H9 (cell line): ENCODE measurements around the gene ATOH7. TPM values are rescaled to one million over a fixed set of nuclear protein-coding genes. Genes with fewer than 3 reads are reported as not detected.

Experiments used
- DNase-seq: peaks from one replicate; pipeline ENCODE4 v3.0.0-alpha.2; 2017
- H2AFZ ChIP-seq: one replicate; pipeline ENCODE4 v1.6.1; 2013; ENCODE audit warnings: mild to moderate bottlenecking, low read length, control low read depth, moderate library complexity
- H2AK5ac ChIP-seq: 2 replicates; pipeline ENCODE4 v1.6.1; 2013; ENCODE audit warnings: low read length, control low read depth, mixed read lengths; ENCODE audit not compliant: insufficient read length
- H2BK120ac ChIP-seq: one replicate; pipeline ENCODE4 v1.6.1; 2013; ENCODE audit warnings: low read depth, mild to moderate bottlenecking, low read length, control low read depth, inconsistent platforms; ENCODE audit not compliant: poor library complexity, severe bottlenecking
- H2BK12ac ChIP-seq: 2 replicates; pipeline ENCODE4 v1.6.1; 2013; ENCODE audit warnings: low read length, control low read depth, mixed read lengths, low read depth; ENCODE audit not compliant: insufficient read length
- H2BK15ac ChIP-seq: 2 replicates; pipeline ENCODE4 v1.6.1; 2013; ENCODE audit warnings: low read depth, low read length, control low read depth
- H2BK20ac ChIP-seq: one replicate; pipeline ENCODE4 v1.6.1; 2013; ENCODE audit warnings: low read depth, mild to moderate bottlenecking, low read length, control low read depth, inconsistent platforms; ENCODE audit not compliant: poor library complexity, severe bottlenecking
- H2BK5ac ChIP-seq: 2 replicates; pipeline ENCODE4 v1.6.1; 2013; ENCODE audit warnings: low read length, control low read depth, mixed read lengths; ENCODE audit not compliant: insufficient read length
- H3K14ac ChIP-seq: 2 replicates; pipeline ENCODE4 v1.6.1; 2013; ENCODE audit warnings: low read length, control low read depth; ENCODE audit not compliant: insufficient read depth
- H3K18ac ChIP-seq: 2 replicates; pipeline ENCODE4 v1.6.1; 2013; ENCODE audit warnings: low read depth, mild to moderate bottlenecking, mixed read lengths, low read length, control low read depth; ENCODE audit not compliant: insufficient read length
- H3K23ac ChIP-seq: 2 replicates; pipeline ENCODE4 v1.6.1; 2013; ENCODE audit warnings: low read length, control low read depth, mixed read lengths, low read depth; ENCODE audit not compliant: insufficient read length
- H3K23me2 ChIP-seq: 2 replicates; pipeline ENCODE4 v1.6.1; 2013; ENCODE audit warnings: low read depth, mild to moderate bottlenecking, mixed read lengths, low read length, control low read depth; ENCODE audit not compliant: insufficient read length, poor library complexity, severe bottlenecking
- H3K27ac ChIP-seq: 2 replicates; pipeline ENCODE4 v1.5.1; 2013; ENCODE audit warnings: low read length, control low read depth, mixed read lengths, low read depth; ENCODE audit not compliant: insufficient read length
- H3K27me3 ChIP-seq: 2 replicates; pipeline ENCODE4 v1.6.1; 2013; ENCODE audit warnings: low read length, control low read depth, inconsistent platforms; ENCODE audit not compliant: insufficient read depth
- H3K4ac ChIP-seq: 2 replicates; pipeline ENCODE4 v1.6.1; 2013; ENCODE audit warnings: low read depth, mild to moderate bottlenecking, control low read depth, inconsistent platforms, low read length, moderate library complexity
- H3K4me1 ChIP-seq: 2 replicates; pipeline ENCODE4 v1.6.1; 2013; ENCODE audit warnings: low read length, control low read depth, inconsistent platforms; ENCODE audit not compliant: insufficient read depth
- H3K4me2 ChIP-seq: 2 replicates; pipeline ENCODE4 v1.6.1; 2013; ENCODE audit warnings: low read length, control low read depth, mixed read lengths; ENCODE audit not compliant: insufficient read length, insufficient read depth
- H3K56ac ChIP-seq: 2 replicates; pipeline ENCODE4 v1.6.1; 2013; ENCODE audit warnings: low read depth, mild to moderate bottlenecking, mixed read lengths, low read length, control low read depth; ENCODE audit not compliant: insufficient read length
- H3K79me1 ChIP-seq: 2 replicates; pipeline ENCODE4 v1.6.1; 2013; ENCODE audit warnings: low read depth, mild to moderate bottlenecking, moderate library complexity, low read length, control low read depth, inconsistent platforms; ENCODE audit not compliant: insufficient read depth, poor library complexity, severe bottlenecking
- H3K79me2 ChIP-seq: 2 replicates; pipeline ENCODE4 v1.6.1; 2013; ENCODE audit warnings: low read length, control low read depth, inconsistent platforms; ENCODE audit not compliant: insufficient read depth
- H3K9ac ChIP-seq: 2 replicates; pipeline ENCODE4 v1.6.1; 2013; ENCODE audit warnings: low read length, control low read depth, mixed read lengths; ENCODE audit not compliant: insufficient read length; ENCODE audit errors: extremely low read depth
- H3K9me3 ChIP-seq: one replicate; pipeline ENCODE4 v1.6.1; 2013; ENCODE audit warnings: low read depth, low read length, inconsistent platforms; ENCODE audit not compliant: control insufficient read depth
- H3T11ph ChIP-seq: one replicate; pipeline ENCODE4 v1.6.1; 2013; ENCODE audit warnings: mild to moderate bottlenecking, low read length, control low read depth, inconsistent platforms
- H4K20me1 ChIP-seq: one replicate; pipeline ENCODE4 v1.6.1; 2013; ENCODE audit not compliant: control insufficient read depth, insufficient read length, insufficient read depth
- H4K5ac ChIP-seq: 2 replicates; pipeline ENCODE4 v1.6.1; 2013; ENCODE audit warnings: low read depth, mild to moderate bottlenecking, mixed read lengths, low read length, control low read depth; ENCODE audit not compliant: insufficient read length
- H4K8ac ChIP-seq: replicated peaks from 2 replicates; pipeline ENCODE4 v1.6.1; 2013; ENCODE audit warnings: low read length, control low read depth, mixed read lengths, low read depth; ENCODE audit not compliant: insufficient read length
- H4K91ac ChIP-seq: 2 replicates; pipeline ENCODE4 v1.6.1; 2013; ENCODE audit warnings: low read depth, mild to moderate bottlenecking, moderate library complexity, mixed read lengths, low read length, control low read depth; ENCODE audit not compliant: insufficient read length
- H3K27ac Mint-ChIP-seq, 3 experiments: 2 replicates in 2 of 3; 3 replicates in 1 of 3; pipeline ENCODE4 v1.8.0; 2020 to 2021; ENCODE audit warnings: mixed read lengths in 3 of 3, mild to moderate bottlenecking in 1 of 3, moderate library complexity in 1 of 3
- H3K27me3 Mint-ChIP-seq: 2 replicates; pipeline ENCODE4 v1.8.0; 2021; ENCODE audit warnings: low read depth, mild to moderate bottlenecking, moderate library complexity, mixed read lengths
- H3K36me3 Mint-ChIP-seq, 3 experiments: 2 replicates in 2 of 3; 3 replicates in 1 of 3; pipeline ENCODE4 v1.8.0; 2020 to 2021; ENCODE audit warnings: low read depth in 3 of 3, mixed read lengths in 3 of 3; ENCODE audit not compliant: insufficient read depth in 1 of 3
- H3K4me1 Mint-ChIP-seq, 2 experiments: 2 replicates each; pipeline ENCODE4 v1.8.0; 2020; ENCODE audit warnings: mixed read lengths in 2 of 2
- H3K4me3 Mint-ChIP-seq, 2 experiments: 2 replicates in 1 of 2; 3 replicates in 1 of 2; pipeline ENCODE4 v1.8.0; 2020 to 2021; ENCODE audit warnings: mild to moderate bottlenecking in 2 of 2, mixed read lengths in 2 of 2, moderate library complexity in 1 of 2
- H3K9me3 Mint-ChIP-seq, 2 experiments: 2 replicates in 1 of 2; 3 replicates in 1 of 2; pipeline ENCODE4 v1.8.0; 2020; ENCODE audit warnings: mild to moderate bottlenecking in 2 of 2, mixed read lengths in 2 of 2, moderate library complexity in 1 of 2
- total RNA-seq: library from RNA; stranded (reverse); gene quantifications from 2 replicates; pipeline ENCODE4 v1.2.1, GENCODE V29; 2021
- TF ChIP-seq, protein P1 (sequence below): fragments of 200-600 bp; sonication (generic); conservative IDR thresholded peaks from 3 replicates; pipeline ENCODE4 v1.8.0; 2021; ENCODE audit warnings: antibody characterized with exemption, mild to moderate bottlenecking

The ATOH7 gene
- total RNA-seq, 1 experiment from 2014 or later: 0.20 TPM

DNA sequence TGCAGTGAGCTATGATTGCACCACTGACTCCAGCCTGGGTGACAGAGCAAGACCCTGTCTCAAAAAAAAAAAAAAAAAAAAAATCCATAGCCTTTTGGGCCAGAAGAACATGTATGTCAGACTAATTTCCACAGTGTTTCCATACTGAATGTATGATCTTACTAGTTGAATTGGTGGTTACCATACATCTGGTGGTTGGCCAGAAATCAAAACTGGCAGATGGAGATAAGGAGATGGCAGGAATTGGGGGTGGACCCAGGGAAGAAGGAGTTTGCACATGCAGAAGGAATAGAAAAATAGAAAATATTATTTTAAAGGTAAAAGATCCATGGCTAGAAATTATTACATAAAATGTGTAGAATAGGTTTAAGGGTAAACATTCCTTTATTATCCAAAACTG, 3.7 kb upstream of the ATOH7 start:
- H3K9me3 ChIP-seq: no peaks in the 10 kb centered on the region
- H3K56ac ChIP-seq: no peak overlapping the region
- no peak overlapping the region for H3K4me2 ChIP-seq
- H4K20me1 ChIP-seq: no peaks in the 10 kb centered on the region
- Mint-ChIP-seq H3K4me3 (no peak overlapping the region), H3K27me3 (peaks cover 31% of the 10 kb centered on the region), H3K27ac (no peak overlapping the region), H3K4me1 (peaks cover 10% of the 10 kb centered on the region in 2 experiments), H3K36me3 (no peaks in the 10 kb centered on the region), H3K9me3 (no peaks in the 10 kb centered on the region)
- peaks cover 8% of the 10 kb centered on the region for H3K23me2 ChIP-seq
- no peak overlapping the region for H2AFZ ChIP-seq
- no peak overlapping the region for H2BK12ac ChIP-seq
- H4K8ac ChIP-seq: no peak overlapping the region
- no peak overlapping the region for H4K91ac ChIP-seq
- no peaks in the 10 kb centered on the region; the same call in 1 of the 2 replicates for H3K27me3 ChIP-seq
- no peak overlapping the region for H3K9ac ChIP-seq
- H3K4ac ChIP-seq: no peak overlapping the region
- DNase-seq: no peak
- no peak overlapping the region for H3K23ac ChIP-seq
- TF ChIP-seq, protein P1, sequence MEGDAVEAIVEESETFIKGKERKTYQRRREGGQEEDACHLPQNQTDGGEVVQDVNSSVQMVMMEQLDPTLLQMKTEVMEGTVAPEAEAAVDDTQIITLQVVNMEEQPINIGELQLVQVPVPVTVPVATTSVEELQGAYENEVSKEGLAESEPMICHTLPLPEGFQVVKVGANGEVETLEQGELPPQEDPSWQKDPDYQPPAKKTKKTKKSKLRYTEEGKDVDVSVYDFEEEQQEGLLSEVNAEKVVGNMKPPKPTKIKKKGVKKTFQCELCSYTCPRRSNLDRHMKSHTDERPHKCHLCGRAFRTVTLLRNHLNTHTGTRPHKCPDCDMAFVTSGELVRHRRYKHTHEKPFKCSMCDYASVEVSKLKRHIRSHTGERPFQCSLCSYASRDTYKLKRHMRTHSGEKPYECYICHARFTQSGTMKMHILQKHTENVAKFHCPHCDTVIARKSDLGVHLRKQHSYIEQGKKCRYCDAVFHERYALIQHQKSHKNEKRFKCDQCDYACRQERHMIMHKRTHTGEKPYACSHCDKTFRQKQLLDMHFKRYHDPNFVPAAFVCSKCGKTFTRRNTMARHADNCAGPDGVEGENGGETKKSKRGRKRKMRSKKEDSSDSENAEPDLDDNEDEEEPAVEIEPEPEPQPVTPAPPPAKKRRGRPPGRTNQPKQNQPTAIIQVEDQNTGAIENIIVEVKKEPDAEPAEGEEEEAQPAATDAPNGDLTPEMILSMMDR: no peak
- no peak overlapping the region for H2BK5ac ChIP-seq
- H3T11ph ChIP-seq: no peak overlapping the region
- H3K79me1 ChIP-seq: no peaks in the 10 kb centered on the region
- H2AK5ac ChIP-seq: no peak overlapping the region
- H3K79me2 ChIP-seq: no peaks in the 10 kb centered on the region
- H3K14ac ChIP-seq: no peak overlapping the region
- no peak overlapping the region for H2BK120ac ChIP-seq
- H4K5ac ChIP-seq: no peak overlapping the region
- no peak overlapping the region for H2BK15ac ChIP-seq
- H2BK20ac ChIP-seq: no peak overlapping the region
- H3K18ac ChIP-seq: no peak overlapping the region
- H3K4me1 ChIP-seq: no peaks in the 10 kb centered on the region; the same call in 1 of the 2 replicates
- no peak overlapping the region for H3K27ac ChIP-seq
